Ureter (tissue), 1 donor: ENCODE data around the gene BLCAP. TPM values are rescaled to one million over a fixed set of nuclear protein-coding genes. Genes with fewer than 3 reads are reported as not detected.
"Not testable (repeated sequence)": the region's sequence is repeated elsewhere in the genome, so short reads cannot be mapped to it uniquely, and the experiment has no call there.

ENCODE experiments used
- DNase-seq: peaks from one replicate; pipeline ENCODE4 v3.0.0-alpha.2; 2020; ENCODE audit warnings: low spot score
- total RNA-seq: library from RNA; stranded (reverse); gene quantifications from one replicate; pipeline ENCODE4 v1.2.4, GENCODE V29; 2023
- donor health status: DM: yes; HTN: yes; CAD: no.

Gene BLCAP, protein sequence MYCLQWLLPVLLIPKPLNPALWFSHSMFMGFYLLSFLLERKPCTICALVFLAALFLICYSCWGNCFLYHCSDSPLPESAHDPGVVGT
- 178 TPM for total RNA-seq

- DNase-seq, result peak; percentile 90
Measured at GRCh38 chr20:37527638-37528445, at the start of gene BLCAP. TSS of gene BLCAP (minus strand) at chr20:37527876. CDS start at chr20:37519174, 8,702 bp downstream.

DNA sequence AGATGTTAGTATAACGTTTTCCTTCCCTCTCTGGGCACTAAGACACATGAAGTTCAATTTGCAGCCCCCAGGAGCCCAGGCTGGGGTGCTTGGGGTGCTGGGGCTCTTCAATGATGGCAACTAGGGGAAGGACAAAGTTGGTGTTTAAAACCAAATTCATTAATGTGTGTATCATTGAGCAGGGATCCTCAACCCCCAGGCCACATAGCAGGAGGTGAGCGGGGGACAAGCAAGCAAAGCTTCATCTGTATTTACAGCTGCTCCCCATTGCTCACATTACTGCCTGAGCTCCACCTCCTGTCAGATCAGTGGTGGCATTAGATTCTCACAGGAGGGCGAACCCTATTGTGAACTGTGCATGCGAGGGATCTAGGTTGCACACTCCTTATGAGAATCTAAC lies 49.8 kb upstream of the BLCAP start:
- not testable (repeated sequence) for DNase-seq

- no peak for DNase-seq
Measured at GRCh38 chr20:37576911-37577310, 49.2 kb upstream of the BLCAP start.

GRCh38 chr20:37575884-37576283 lies 48.2 kb upstream of the BLCAP start:
- no peak for DNase-seq

DNA sequence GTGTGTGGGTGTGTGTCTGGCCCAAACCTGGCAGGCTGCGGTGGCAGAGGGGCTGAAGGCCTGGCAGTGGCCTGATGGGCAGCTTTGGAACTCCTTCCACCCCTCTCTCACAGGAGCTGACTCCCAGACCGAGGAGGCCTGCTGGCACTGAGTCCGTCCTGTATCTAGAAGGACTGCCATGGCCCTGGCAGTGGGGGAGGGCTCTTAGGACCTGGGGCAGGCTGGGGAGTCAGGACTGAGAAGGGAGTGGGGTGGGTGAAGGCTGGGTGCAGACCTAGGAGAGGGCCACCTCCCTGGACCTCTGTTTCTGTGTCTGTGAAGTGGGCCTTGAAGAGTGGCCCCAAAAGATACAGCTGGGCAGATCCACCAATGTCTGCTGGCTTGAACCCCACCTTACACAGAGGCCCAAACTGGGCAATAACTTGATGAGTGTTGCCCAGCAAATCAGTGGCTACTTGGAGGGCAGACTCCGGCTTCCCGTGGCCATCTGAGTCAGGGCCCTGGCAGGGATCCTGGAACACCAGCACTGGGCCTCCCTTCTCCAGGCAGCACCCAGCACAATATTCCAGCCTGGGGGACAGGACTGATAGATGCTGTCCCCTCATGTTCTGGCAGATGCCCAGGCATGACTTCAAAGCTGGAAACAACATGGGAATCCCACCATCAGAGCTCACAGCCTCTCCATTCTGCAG lies 46.7 kb upstream of the BLCAP start:
- no peak for DNase-seq

- DNase-seq, result peak; percentile 27
Measured at GRCh38 chr20:37573626-37574198, 46.0 kb upstream of the BLCAP start.

- no peak for DNase-seq
Measured at GRCh38 chr20:37571033-37571432, 43.4 kb upstream of the BLCAP start.

DNA sequence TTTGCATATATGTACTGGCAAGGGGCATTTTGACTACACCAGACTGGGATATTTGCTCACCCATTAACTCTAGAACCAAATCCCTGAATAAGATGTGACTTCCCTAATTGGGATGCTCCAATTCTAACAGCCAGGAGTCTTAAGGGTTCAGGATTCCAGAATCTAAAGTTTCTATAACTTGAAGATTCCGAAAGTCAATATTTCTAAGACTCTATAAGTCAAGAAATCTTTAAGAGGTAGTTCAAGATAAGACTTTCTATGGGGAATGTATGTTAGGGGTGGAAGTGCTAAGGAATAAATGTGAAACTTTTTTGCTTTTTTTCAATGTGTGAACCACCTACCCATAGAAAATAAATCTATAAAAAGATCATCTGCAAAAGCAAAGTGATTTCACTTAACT lies 42.7 kb upstream of the BLCAP start:
- DNase-seq, result no peak

GRCh38 chr20:37567671-37568588 lies 40.3 kb upstream of the BLCAP start:
- DNase-seq, result no peak

- DNase-seq, result no peak
Measured at GRCh38 chr20:37567331-37567665, 39.6 kb upstream of the BLCAP start.

DNA sequence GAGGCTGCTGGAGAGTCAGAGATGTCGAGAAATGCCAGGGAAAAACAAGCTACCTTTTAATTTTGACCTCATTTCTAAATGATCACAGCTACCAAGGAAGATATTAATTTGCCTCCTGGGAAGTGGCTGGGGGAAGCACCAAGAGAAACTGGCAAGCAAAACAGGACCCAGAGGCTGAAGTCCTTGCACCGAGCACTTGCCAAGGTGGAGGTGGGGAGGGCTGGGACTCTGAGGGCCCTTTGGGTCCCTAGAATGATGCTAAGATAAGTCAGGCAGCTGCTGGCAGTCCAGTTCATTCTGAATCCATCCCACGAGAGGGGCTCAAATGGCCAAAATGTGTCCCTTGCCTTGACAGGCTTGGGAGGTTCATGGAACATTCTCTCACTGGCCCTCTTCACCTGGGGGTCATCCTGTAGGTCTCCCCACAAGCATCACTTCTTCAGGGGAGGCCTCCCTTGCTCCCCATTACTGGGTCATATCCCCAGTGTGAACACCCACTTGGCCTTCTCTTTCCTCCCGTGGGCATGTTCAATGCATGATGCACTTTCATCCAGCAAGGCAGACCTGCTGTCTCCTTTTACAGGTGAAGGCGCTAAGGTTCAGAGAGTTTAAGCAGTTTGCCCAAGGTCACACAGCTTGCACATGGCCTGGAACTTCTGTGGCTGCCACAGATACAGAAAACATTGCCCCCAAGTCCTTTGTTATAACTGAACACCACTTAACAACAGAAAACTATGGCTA lies 39.1 kb upstream of the BLCAP start:
- no peak for DNase-seq

- DNase-seq, result no peak
Measured at GRCh38 chr20:37565134-37565811, 37.6 kb upstream of the BLCAP start.

DNA sequence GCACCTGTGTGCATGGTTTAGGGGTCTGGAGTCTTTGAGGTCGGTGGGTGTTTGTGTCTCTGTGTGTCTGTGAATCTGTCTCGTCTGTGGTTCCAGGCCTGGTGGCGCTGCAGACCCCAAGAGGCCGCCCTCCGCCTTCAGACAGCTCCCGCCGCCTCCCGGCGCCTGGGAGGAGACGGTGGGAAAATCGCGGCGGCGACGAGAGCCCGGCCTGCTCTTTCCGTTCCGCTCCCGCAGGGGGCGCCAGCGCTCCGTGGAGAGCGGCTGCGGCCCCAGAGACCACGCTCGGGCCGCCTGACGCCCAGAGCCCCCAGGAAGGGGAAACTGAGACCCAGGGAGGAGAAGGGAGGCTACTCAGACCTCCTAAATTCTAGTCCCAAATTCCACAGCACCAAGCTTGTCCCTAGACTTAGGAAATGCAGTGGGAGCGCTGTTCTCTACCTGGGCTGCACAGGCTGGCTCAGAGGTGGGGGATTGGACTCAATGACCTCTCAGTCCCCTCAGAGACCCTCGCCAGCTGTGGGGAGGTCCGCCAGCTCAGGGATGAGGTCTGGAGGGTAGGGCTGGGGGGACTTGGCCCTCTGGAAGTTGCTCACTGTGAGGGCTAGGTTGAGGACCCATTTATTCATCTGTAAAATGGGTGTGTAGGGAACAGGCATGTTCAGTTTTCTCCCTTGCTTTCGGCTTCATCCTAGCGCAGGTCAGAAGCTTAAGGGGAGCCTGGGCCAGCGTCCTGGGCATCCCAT lies 36.9 kb upstream of the BLCAP start:
- no peak for DNase-seq

- DNase-seq, result no peak
Measured at GRCh38 chr20:37564016-37564387, 36.3 kb upstream of the BLCAP start.

GRCh38 chr20:37562695-37563480 lies 35.2 kb upstream of the BLCAP start:
- no peak for DNase-seq

DNA sequence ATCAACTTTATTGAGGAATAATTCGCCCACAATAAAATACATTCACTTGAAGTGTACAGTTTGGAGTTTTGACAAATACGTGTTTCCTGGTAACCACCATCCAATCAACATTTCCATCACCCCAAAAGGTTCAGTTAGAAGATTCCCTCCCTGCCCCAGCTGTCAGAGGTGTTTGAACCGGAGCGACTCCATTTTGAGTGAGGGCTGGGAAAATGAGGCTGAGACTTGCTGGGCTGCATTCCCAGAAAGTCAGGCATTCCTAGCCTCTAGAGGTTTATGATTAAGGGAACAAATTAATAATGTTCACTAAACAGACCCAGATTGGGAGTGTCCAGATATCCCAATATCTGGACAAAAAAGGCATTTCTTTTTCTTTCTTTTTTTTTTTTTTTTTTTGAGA lies 33.0 kb upstream of the BLCAP start:
- DNase-seq, result no peak

GRCh38 chr20:37559312-37560027 lies 31.8 kb upstream of the BLCAP start:
- DNase-seq, result no peak

DNA sequence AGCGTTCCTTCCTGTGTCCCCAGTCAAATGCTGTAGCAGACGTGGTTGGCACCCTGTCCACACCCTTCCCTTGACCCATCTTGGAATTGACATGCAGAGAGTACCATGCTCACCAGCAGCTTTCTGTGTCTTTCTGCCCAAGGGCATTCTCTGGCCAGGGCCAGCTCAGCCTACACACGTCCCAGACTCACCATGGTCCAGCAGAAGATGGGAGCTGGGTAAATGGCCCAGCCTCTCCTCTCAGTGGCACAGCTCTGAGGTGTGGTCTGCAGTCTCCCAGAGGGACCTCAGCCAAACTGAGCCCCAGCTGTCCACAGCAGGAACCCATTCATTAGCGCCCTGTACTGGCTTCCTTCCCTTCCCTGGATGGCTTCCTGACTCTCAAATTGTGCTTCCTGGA lies 31.1 kb upstream of the BLCAP start:
- no peak for DNase-seq
